Measurements from ENCODE around the gene GARNL3. TPM values are rescaled to one million over a fixed set of nuclear protein-coding genes. Genes with fewer than 3 reads are reported as not detected.

Gene GARNL3
- total RNA-seq, 1 donor from 2014 or later: 5.4 TPM

DNA sequence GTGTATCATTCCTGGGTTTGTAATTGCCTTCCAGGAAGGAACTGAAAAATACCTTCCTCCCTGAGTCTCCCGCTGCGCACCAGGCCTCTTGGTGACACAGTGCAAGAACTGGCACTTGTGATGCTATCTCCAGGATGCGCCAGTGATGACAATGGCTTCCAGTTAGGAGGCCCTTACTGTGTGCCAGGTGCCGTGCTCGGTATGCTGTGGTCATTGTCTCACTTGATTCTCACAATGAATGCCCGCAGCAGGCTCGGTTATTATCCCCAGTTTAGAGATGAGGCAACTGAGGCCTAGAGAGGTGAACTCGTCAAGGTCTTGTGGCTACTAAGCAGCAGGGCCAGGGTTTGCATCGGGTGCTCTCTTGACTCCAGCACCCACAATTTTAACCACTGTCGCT, 100.9 kb downstream of the GARNL3 start:
- Histone ChIP-seq H3K4me2 (ENCODE audit: low read length) (no peak overlapping the region), H3K27ac (ENCODE audit: low read depth, low read length) (no peak overlapping the region), H3K9me3 (ENCODE audit: insufficient read depth, low read depth, low read length) (no peaks in the 10 kb centered on the region), H2AFZ (ENCODE audit: low read depth, low read length) (no peak overlapping the region), H3K4me1 (ENCODE audit: insufficient read depth, low read length) (no peaks in the 10 kb centered on the region), H3K27me3 (ENCODE audit: insufficient read depth, low read length) (peaks cover 2% of the 10 kb centered on the region), H3K36me3 (ENCODE audit: insufficient read depth, low read length) (no peaks in the 10 kb centered on the region), H3K4me3 (ENCODE audit: insufficient read depth, low read depth, low read length) (no peak overlapping the region), H4K20me1 (ENCODE audit: insufficient read depth, low read length) (no peaks in the 10 kb centered on the region), H3K9ac (ENCODE audit: low read length) (no peak overlapping the region), H3K79me2 (ENCODE audit: insufficient read depth, low read length) (no peaks in the 10 kb centered on the region)
- FAIRE-seq (no peak), DNase-seq (ENCODE audit: low read depth) (no peak)
- TF ChIP-seq, protein P1, sequence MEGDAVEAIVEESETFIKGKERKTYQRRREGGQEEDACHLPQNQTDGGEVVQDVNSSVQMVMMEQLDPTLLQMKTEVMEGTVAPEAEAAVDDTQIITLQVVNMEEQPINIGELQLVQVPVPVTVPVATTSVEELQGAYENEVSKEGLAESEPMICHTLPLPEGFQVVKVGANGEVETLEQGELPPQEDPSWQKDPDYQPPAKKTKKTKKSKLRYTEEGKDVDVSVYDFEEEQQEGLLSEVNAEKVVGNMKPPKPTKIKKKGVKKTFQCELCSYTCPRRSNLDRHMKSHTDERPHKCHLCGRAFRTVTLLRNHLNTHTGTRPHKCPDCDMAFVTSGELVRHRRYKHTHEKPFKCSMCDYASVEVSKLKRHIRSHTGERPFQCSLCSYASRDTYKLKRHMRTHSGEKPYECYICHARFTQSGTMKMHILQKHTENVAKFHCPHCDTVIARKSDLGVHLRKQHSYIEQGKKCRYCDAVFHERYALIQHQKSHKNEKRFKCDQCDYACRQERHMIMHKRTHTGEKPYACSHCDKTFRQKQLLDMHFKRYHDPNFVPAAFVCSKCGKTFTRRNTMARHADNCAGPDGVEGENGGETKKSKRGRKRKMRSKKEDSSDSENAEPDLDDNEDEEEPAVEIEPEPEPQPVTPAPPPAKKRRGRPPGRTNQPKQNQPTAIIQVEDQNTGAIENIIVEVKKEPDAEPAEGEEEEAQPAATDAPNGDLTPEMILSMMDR (IDR thresholded peaks at IDR 0.05; ENCODE audit: insufficient read depth, low read depth, low read length): no peak
- TF ChIP-seq EZH2 (IDR thresholded peaks at IDR 0.05; ENCODE audit: insufficient read depth, low read length): no peak
- no peak overlapping the region for H3K27ac Mint-ChIP-seq (ENCODE audit: unreplicated experiment)
- H3K4me1 Mint-ChIP-seq (ENCODE audit: low read depth, unreplicated experiment): peaks cover 7% of the 10 kb centered on the region
- H3K4me3 Mint-ChIP-seq (ENCODE audit: unreplicated experiment): no peak overlapping the region
- peaks cover 19% of the 10 kb centered on the region for H3K36me3 Mint-ChIP-seq (ENCODE audit: low read depth, unreplicated experiment)
- H3K27me3 Mint-ChIP-seq (ENCODE audit: low read depth, unreplicated experiment): peaks cover 32% of the 10 kb centered on the region
- H3K9me3 Mint-ChIP-seq (ENCODE audit: unreplicated experiment): no peaks in the 10 kb centered on the region

DNA sequence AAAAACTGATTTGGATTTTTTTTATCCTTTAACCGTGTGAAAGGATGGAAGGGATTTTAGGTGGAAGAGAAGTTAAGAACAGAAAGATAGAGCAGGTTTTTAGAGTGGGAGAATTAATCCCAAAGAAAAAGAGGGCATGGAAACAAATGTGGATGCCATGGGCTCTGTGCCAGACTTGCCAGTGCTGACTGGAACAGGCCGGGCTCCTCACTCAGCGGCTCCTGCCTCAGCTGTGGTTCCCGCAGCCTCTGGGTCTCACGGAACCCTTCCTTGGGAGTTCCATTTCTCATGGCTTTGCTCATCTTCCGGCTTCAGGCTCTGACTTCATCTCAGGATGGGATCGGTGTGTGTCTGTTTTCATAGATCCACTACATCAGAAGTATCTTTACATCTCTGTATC, 102.0 kb downstream of the GARNL3 start:
- H3K27me3 Mint-ChIP-seq (ENCODE audit: low read depth, unreplicated experiment): peaks cover 40% of the 10 kb centered on the region
- H3K36me3 Mint-ChIP-seq (ENCODE audit: low read depth, unreplicated experiment): peaks cover 19% of the 10 kb centered on the region
- H3K36me3 ChIP-seq (ENCODE audit: insufficient read depth, low read length): no peaks in the 10 kb centered on the region
- DNase-seq (ENCODE audit: low read depth): no peak
- H3K4me1 ChIP-seq (ENCODE audit: insufficient read depth, low read length): no peaks in the 10 kb centered on the region
- TF ChIP-seq, protein P1 (IDR thresholded peaks at IDR 0.05; ENCODE audit: insufficient read depth, low read depth, low read length): no peak
- no peak for TF ChIP-seq EZH2 (IDR thresholded peaks at IDR 0.05; ENCODE audit: insufficient read depth, low read length)
- no peaks in the 10 kb centered on the region for H3K9me3 ChIP-seq (ENCODE audit: insufficient read depth, low read depth, low read length)
- no peak for FAIRE-seq
- H2AFZ ChIP-seq (ENCODE audit: low read depth, low read length): no peak overlapping the region
- peaks cover 3% of the 10 kb centered on the region for H3K4me1 Mint-ChIP-seq (ENCODE audit: low read depth, unreplicated experiment)
- no peaks in the 10 kb centered on the region for H3K9me3 Mint-ChIP-seq (ENCODE audit: unreplicated experiment)
- no peak overlapping the region for H3K27ac Mint-ChIP-seq (ENCODE audit: unreplicated experiment)
- H3K9ac ChIP-seq (ENCODE audit: low read length): no peak overlapping the region
- H3K27me3 ChIP-seq (ENCODE audit: insufficient read depth, low read length): peaks cover 7% of the 10 kb centered on the region
- H3K4me3 Mint-ChIP-seq (ENCODE audit: unreplicated experiment): no peak overlapping the region
- H3K4me2 ChIP-seq (ENCODE audit: low read length): no peak overlapping the region
- no peak overlapping the region for H3K4me3 ChIP-seq (ENCODE audit: insufficient read depth, low read depth, low read length)
- no peaks in the 10 kb centered on the region for H3K79me2 ChIP-seq (ENCODE audit: insufficient read depth, low read length)
- H4K20me1 ChIP-seq (ENCODE audit: insufficient read depth, low read length): no peaks in the 10 kb centered on the region
- no peak overlapping the region for H3K27ac ChIP-seq (ENCODE audit: low read depth, low read length)

DNA sequence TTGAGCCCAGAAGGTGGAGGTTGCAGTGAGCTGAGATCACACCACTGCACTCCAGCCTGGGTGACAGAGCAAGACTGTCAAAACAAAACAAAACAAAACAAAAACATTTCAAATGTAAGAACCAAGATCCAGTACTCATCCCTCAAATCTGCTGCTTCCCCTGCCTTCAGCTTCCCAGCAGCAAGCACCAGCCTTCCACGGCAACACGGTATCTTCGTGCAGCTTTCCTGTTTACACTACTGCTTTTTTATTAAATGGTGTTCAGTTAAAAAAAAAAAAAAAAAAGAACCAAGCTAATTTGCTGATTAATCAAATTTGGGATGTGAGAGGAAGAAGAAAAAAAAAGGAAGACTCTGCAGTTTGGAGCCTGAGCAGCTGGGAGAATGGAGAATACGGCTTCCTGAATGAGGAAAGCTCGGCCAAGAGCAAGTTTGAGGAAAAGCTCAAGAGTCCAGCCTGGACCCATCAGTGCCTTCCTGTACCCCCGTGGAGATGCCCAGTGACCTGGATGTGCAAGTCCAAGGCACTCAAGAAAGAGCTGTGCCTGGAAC, 104.4 kb downstream of the GARNL3 start:
- Mint-ChIP-seq H3K27me3 (ENCODE audit: low read depth, unreplicated experiment) (peaks cover 28% of the 10 kb centered on the region), H3K27ac (ENCODE audit: unreplicated experiment) (no peak overlapping the region), H3K4me3 (ENCODE audit: unreplicated experiment) (no peak overlapping the region)

More for the DNA sequence above, 104.4 kb downstream of the GARNL3 start:
- Mint-ChIP-seq H3K36me3 (ENCODE audit: low read depth, unreplicated experiment) (peaks cover 17% of the 10 kb centered on the region), H3K9me3 (ENCODE audit: unreplicated experiment) (no peaks in the 10 kb centered on the region), H3K4me1 (ENCODE audit: low read depth, unreplicated experiment) (no peaks in the 10 kb centered on the region)
- Histone ChIP-seq H2AFZ (ENCODE audit: low read depth, low read length) (no peak overlapping the region), H3K27me3 (ENCODE audit: insufficient read depth, low read length) (peaks cover 11% of the 10 kb centered on the region), H3K9me3 (ENCODE audit: insufficient read depth, low read depth, low read length) (no peaks in the 10 kb centered on the region), H3K27ac (ENCODE audit: low read depth, low read length) (no peak overlapping the region), H3K4me3 (ENCODE audit: insufficient read depth, low read depth, low read length) (no peak overlapping the region), H3K9ac (ENCODE audit: low read length) (no peak overlapping the region), H4K20me1 (ENCODE audit: insufficient read depth, low read length) (no peaks in the 10 kb centered on the region), H3K4me1 (ENCODE audit: insufficient read depth, low read length) (no peaks in the 10 kb centered on the region), H3K4me2 (ENCODE audit: low read length) (no peak overlapping the region), H3K79me2 (ENCODE audit: insufficient read depth, low read length) (no peaks in the 10 kb centered on the region), H3K36me3 (ENCODE audit: insufficient read depth, low read length) (no peaks in the 10 kb centered on the region)
- FAIRE-seq (no peak), DNase-seq (ENCODE audit: low read depth) (no peak)
- TF ChIP-seq, protein P1 (IDR thresholded peaks at IDR 0.05; ENCODE audit: insufficient read depth, low read depth, low read length): no peak
- no peak for TF ChIP-seq EZH2 (IDR thresholded peaks at IDR 0.05; ENCODE audit: insufficient read depth, low read length)

All from astrocyte (in vitro differentiated cells and primary cell).